ENCODE measurements around the gene KLHL29.
A peak's percentile ranks its signal among the peaks of the same experiment; 100 is the strongest.

The KLHL29 gene

GRCh38 chr2:23452853-23453420 lies 68.0 kb downstream of the KLHL29 start:
- Mint-ChIP-seq H3K36me3 (ENCODE audit: low read depth) (no peaks in the 10 kb centered on the region), H3K27me3 (peaks cover 30% of the 10 kb centered on the region), H3K4me1 (peaks cover 29% of the 10 kb centered on the region), H3K4me3 (peak overlapping the region; percentile 14), H3K9me3 (no peaks in the 10 kb centered on the region), H3K27ac (no peak overlapping the region)
- DNase-seq (peak; percentile 16), ATAC-seq (peak; percentile 76)

GRCh38 chr2:23453432-23453831 lies 68.5 kb downstream of the KLHL29 start:
- H3K4me3 Mint-ChIP-seq: no peak overlapping the region
- no peak for DNase-seq

GRCh38 chr2:23453836-23454460 lies 69.0 kb downstream of the KLHL29 start:
- Mint-ChIP-seq H3K4me3 (no peak overlapping the region), H3K27me3 (peaks cover 30% of the 10 kb centered on the region), H3K36me3 (ENCODE audit: low read depth) (no peaks in the 10 kb centered on the region), H3K27ac (no peak overlapping the region), H3K4me1 (peaks cover 29% of the 10 kb centered on the region), H3K9me3 (no peaks in the 10 kb centered on the region)
- ATAC-seq (no peak), DNase-seq (no peak)

More at GRCh38 chr2:23453432-23453831, 68.5 kb downstream of the KLHL29 start:
- H3K27me3 Mint-ChIP-seq: peaks cover 30% of the 10 kb centered on the region
- no peaks in the 10 kb centered on the region for H3K36me3 Mint-ChIP-seq (ENCODE audit: low read depth)
- H3K9me3 Mint-ChIP-seq: no peaks in the 10 kb centered on the region
- H3K27ac Mint-ChIP-seq: no peak overlapping the region
- ATAC-seq: no peak
- peaks cover 29% of the 10 kb centered on the region for H3K4me1 Mint-ChIP-seq

GRCh38 chr2:23454501-23455120 lies 69.6 kb downstream of the KLHL29 start:
- Mint-ChIP-seq H3K4me3 (no peak overlapping the region), H3K36me3 (ENCODE audit: low read depth) (no peaks in the 10 kb centered on the region), H3K27ac (no peak overlapping the region), H3K9me3 (no peaks in the 10 kb centered on the region), H3K27me3 (peaks cover 30% of the 10 kb centered on the region), H3K4me1 (peaks cover 29% of the 10 kb centered on the region)
- ATAC-seq: no peak
- no peak for DNase-seq

- ATAC-seq (no peak), DNase-seq (no peak)
- H3K27me3 Mint-ChIP-seq: peaks cover 31% of the 10 kb centered on the region
- H3K9me3 Mint-ChIP-seq: no peaks in the 10 kb centered on the region
- no peaks in the 10 kb centered on the region for H3K36me3 Mint-ChIP-seq (ENCODE audit: low read depth)
- no peak overlapping the region for H3K4me3 Mint-ChIP-seq
- H3K27ac Mint-ChIP-seq: no peak overlapping the region
- H3K4me1 Mint-ChIP-seq: peaks cover 29% of the 10 kb centered on the region
Measured at GRCh38 chr2:23456396-23456795, 71.4 kb downstream of the KLHL29 start.

- Mint-ChIP-seq H3K4me1 (peaks cover 29% of the 10 kb centered on the region), H3K27me3 (peaks cover 32% of the 10 kb centered on the region), H3K36me3 (ENCODE audit: low read depth) (no peaks in the 10 kb centered on the region), H3K27ac (no peak overlapping the region), H3K9me3 (no peaks in the 10 kb centered on the region), H3K4me3 (no peak overlapping the region)
- DNase-seq (no peak), ATAC-seq (no peak)
Measured at GRCh38 chr2:23456881-23457760, 72.1 kb downstream of the KLHL29 start.

GRCh38 chr2:23457990-23458682 lies 73.2 kb downstream of the KLHL29 start:
- Mint-ChIP-seq H3K27me3 (peaks cover 30% of the 10 kb centered on the region), H3K27ac (no peak overlapping the region), H3K4me1 (peaks cover 19% of the 10 kb centered on the region), H3K4me3 (no peak overlapping the region), H3K9me3 (no peaks in the 10 kb centered on the region), H3K36me3 (ENCODE audit: low read depth) (no peaks in the 10 kb centered on the region)
- DNase-seq (no peak), ATAC-seq (no peak)

GRCh38 chr2:23459032-23459431 lies 74.1 kb downstream of the KLHL29 start:
- no peaks in the 10 kb centered on the region for H3K36me3 Mint-ChIP-seq (ENCODE audit: low read depth)
- H3K4me3 Mint-ChIP-seq: no peak overlapping the region
- peaks cover 10% of the 10 kb centered on the region for H3K4me1 Mint-ChIP-seq
- H3K9me3 Mint-ChIP-seq: no peaks in the 10 kb centered on the region
- H3K27me3 Mint-ChIP-seq: peaks cover 23% of the 10 kb centered on the region
- no peak for DNase-seq
- H3K27ac Mint-ChIP-seq: no peak overlapping the region
- no peak for ATAC-seq

GRCh38 chr2:23460228-23460627 lies 75.2 kb downstream of the KLHL29 start:
- ATAC-seq (no peak), DNase-seq (no peak)
- Mint-ChIP-seq H3K4me3 (no peak overlapping the region), H3K9me3 (no peaks in the 10 kb centered on the region), H3K27me3 (peaks cover 16% of the 10 kb centered on the region), H3K4me1 (peaks cover under 1% of the 10 kb centered on the region), H3K36me3 (ENCODE audit: low read depth) (no peaks in the 10 kb centered on the region), H3K27ac (no peak overlapping the region)

GRCh38 chr2:23460993-23461392 lies 76.0 kb downstream of the KLHL29 start:
- DNase-seq: no peak
- Mint-ChIP-seq H3K4me1 (no peaks in the 10 kb centered on the region), H3K27ac (no peak overlapping the region), H3K9me3 (no peaks in the 10 kb centered on the region), H3K4me3 (no peak overlapping the region), H3K27me3 (peaks cover 16% of the 10 kb centered on the region), H3K36me3 (ENCODE audit: low read depth) (no peaks in the 10 kb centered on the region)
- ATAC-seq: no peak

- H3K4me1 Mint-ChIP-seq: no peaks in the 10 kb centered on the region
- H3K9me3 Mint-ChIP-seq: no peaks in the 10 kb centered on the region
- ATAC-seq (no peak), DNase-seq (no peak)
- no peaks in the 10 kb centered on the region for H3K36me3 Mint-ChIP-seq (ENCODE audit: low read depth)
- no peak overlapping the region for H3K27ac Mint-ChIP-seq
- H3K4me3 Mint-ChIP-seq: no peak overlapping the region
- H3K27me3 Mint-ChIP-seq: peaks cover 33% of the 10 kb centered on the region
Measured at GRCh38 chr2:23464156-23464555, 79.2 kb downstream of the KLHL29 start.

- no peak for ATAC-seq
- Mint-ChIP-seq H3K27me3 (peaks cover 36% of the 10 kb centered on the region), H3K9me3 (no peaks in the 10 kb centered on the region), H3K27ac (no peak overlapping the region), H3K4me3 (no peak overlapping the region), H3K4me1 (no peaks in the 10 kb centered on the region), H3K36me3 (ENCODE audit: low read depth) (no peaks in the 10 kb centered on the region)
- no peak for DNase-seq
Measured at GRCh38 chr2:23464905-23465537, 80.0 kb downstream of the KLHL29 start.

- Mint-ChIP-seq H3K36me3 (ENCODE audit: low read depth) (no peaks in the 10 kb centered on the region), H3K27me3 (peaks cover 41% of the 10 kb centered on the region), H3K4me1 (no peaks in the 10 kb centered on the region), H3K9me3 (no peaks in the 10 kb centered on the region), H3K27ac (no peak overlapping the region), H3K4me3 (no peak overlapping the region)
- DNase-seq (no peak), ATAC-seq (no peak)
Measured at GRCh38 chr2:23465936-23466335, 81.0 kb downstream of the KLHL29 start.

GRCh38 chr2:23467618-23468017 lies 82.6 kb downstream of the KLHL29 start:
- H3K27ac Mint-ChIP-seq: no peak overlapping the region
- peaks cover 42% of the 10 kb centered on the region for H3K27me3 Mint-ChIP-seq
- H3K9me3 Mint-ChIP-seq: no peaks in the 10 kb centered on the region
- ATAC-seq: no peak
- no peaks in the 10 kb centered on the region for H3K36me3 Mint-ChIP-seq (ENCODE audit: low read depth)
- no peaks in the 10 kb centered on the region for H3K4me1 Mint-ChIP-seq
- no peak overlapping the region for H3K4me3 Mint-ChIP-seq
- DNase-seq: no peak
